Endothelial cell of umbilical vein (primary cell): Measurements from ENCODE around the gene RPL15. TPM values are rescaled to one million over a fixed set of nuclear protein-coding genes. Genes with fewer than 3 reads are reported as not detected.

Experiments
- BruUV-seq: library from RNA; stranded (reverse); fragments of 400-500 nt; replicated peaks from 2 replicates; lab custom pipeline; 2021; lab: Mats Ljungman, UMichigan
- CTCF ChIA-PET: fragments of 300-600, 350-600 bp; sonication (Branson Sonifier 250); formaldehyde crosslinking; loops from one replicate; lab custom pipeline; 2021; ENCODE audit warnings: antibody characterized with exemption, inconsistent platforms; lab: Charles Lee
- POLR2A ChIA-PET: fragments of 300-600, 350-600 bp; sonication (Branson Sonifier 250); formaldehyde crosslinking; loops from one replicate; lab custom pipeline; 2021; ENCODE audit warnings: antibody characterized with exemption, inconsistent platforms; lab: Charles Lee
- DNase-seq: peaks from one replicate; pipeline ENCODE4 v3.0.0-alpha.2; 2011; ENCODE audit warnings: low read depth, low spot score
- FAIRE-seq: peaks from 2 replicates; lab custom pipeline; 2011; peaks lifted over from hg19 to GRCh38; lab: Jason Lieb, UNC
- H2AFZ ChIP-seq: 2 replicates; pipeline ENCODE4 v1.6.0; 2012; ENCODE audit warnings: low read depth, low read length, control low read depth, inconsistent platforms
- H3K27ac ChIP-seq: 2 replicates; pipeline ENCODE4 v1.5.1; 2011; ENCODE audit warnings: low read depth, mild to moderate bottlenecking, control low read depth, low read length, moderate library complexity; ENCODE audit not compliant: insufficient read depth
- H3K27me3 ChIP-seq, 2 experiments: 2 replicates each; pipeline versions ENCODE4 v1.6.0 to v1.6.1; 2011; ENCODE audit warnings: low read length in 2 of 2, mixed read lengths in 1 of 2; ENCODE audit not compliant: control insufficient read depth in 2 of 2, insufficient read depth in 2 of 2
- H3K36me3 ChIP-seq, 2 experiments: 2 replicates in 1 of 2; 3 replicates in 1 of 2; pipeline ENCODE4 v1.5.1; 2011; ENCODE audit warnings: low read length in 2 of 2, mild to moderate bottlenecking in 1 of 2, moderate library complexity in 1 of 2; ENCODE audit not compliant: control insufficient read depth in 2 of 2, insufficient read depth in 2 of 2; ENCODE audit errors: extremely low read depth in 1 of 2
- H3K4me1 ChIP-seq: 3 replicates; pipeline ENCODE4 v1.5.1; 2011; ENCODE audit warnings: mild to moderate bottlenecking, low read length; ENCODE audit not compliant: control insufficient read depth, insufficient read depth; ENCODE audit errors: extremely low read depth
- H3K4me2 ChIP-seq: 2 replicates; pipeline ENCODE4 v1.6.1; 2011; ENCODE audit warnings: low read length, control low read depth, mixed read lengths; ENCODE audit not compliant: insufficient read depth
- H3K4me3 ChIP-seq, 3 experiments: fragments of 200-600 bp in 1 of 3; sonication (generic), shearing (Covaris generic) in 1 of 3; replicated peaks in 1 of 3; 2 replicates each; pipeline ENCODE4 v1.5.1; 2011 to 2016; ENCODE audit warnings: control low read depth in 3 of 3, low read length in 3 of 3, mild to moderate bottlenecking in 2 of 3, inconsistent platforms in 1 of 3, low read depth in 1 of 3, moderate library complexity in 1 of 3; ENCODE audit not compliant: insufficient read depth in 1 of 3
- H3K79me2 ChIP-seq: 2 replicates; pipeline ENCODE4 v1.6.0; 2012; ENCODE audit warnings: low read length, inconsistent platforms; ENCODE audit not compliant: control insufficient read depth, insufficient read depth
- H3K9ac ChIP-seq: replicated peaks from 2 replicates; pipeline ENCODE3; 2011; ENCODE audit warnings: low read length, control low read depth; ENCODE audit not compliant: insufficient read depth; ENCODE audit errors: extremely low read depth
- H3K9me1 ChIP-seq: replicated peaks from 3 replicates; pipeline ENCODE4 v1.6.0; 2011; ENCODE audit warnings: mild to moderate bottlenecking, low read length; ENCODE audit not compliant: control insufficient read depth, insufficient read depth; ENCODE audit errors: extremely low read depth
- H3K9me3 ChIP-seq: replicated peaks from 2 replicates; pipeline ENCODE4 v1.5.1; 2012; ENCODE audit warnings: low read length, inconsistent platforms; ENCODE audit not compliant: control insufficient read depth, insufficient read depth
- H4K20me1 ChIP-seq: replicated peaks from 2 replicates; pipeline ENCODE3; 2011; ENCODE audit warnings: mild to moderate bottlenecking, low read length; ENCODE audit not compliant: control insufficient read depth, insufficient read depth; ENCODE audit errors: extremely low read depth
- CTCF ChIP-seq, 2 donors: IDR thresholded peaks; 1 replicate in 1 of 2; 2 replicates in 1 of 2; pipeline ENCODE4 v1.5.1; 2011; ENCODE audit warnings: low read length in 2 of 2, mild to moderate bottlenecking in 2 of 2, moderate library complexity in 2 of 2, control low read depth in 1 of 2, inconsistent platforms in 1 of 2, low read depth in 1 of 2; ENCODE audit not compliant: insufficient read depth in 1 of 2; ENCODE audit errors: extremely low read depth in 1 of 2
- EZH2 ChIP-seq: IDR thresholded peaks from 2 replicates; pipeline ENCODE4 v1.6.1; 2012; ENCODE audit warnings: borderline replicate concordance, low read depth, mild to moderate bottlenecking, moderate library complexity, low read length, inconsistent platforms; ENCODE audit not compliant: severe bottlenecking
- FOS ChIP-seq: IDR thresholded peaks from 2 replicates; pipeline ENCODE4 v1.6.1; 2011; ENCODE audit warnings: mild to moderate bottlenecking, low read length, moderate library complexity, borderline replicate concordance; ENCODE audit not compliant: insufficient read depth
- GATA2 ChIP-seq: IDR thresholded peaks from 2 replicates; pipeline ENCODE4 v1.7.0; 2011; ENCODE audit warnings: low read depth, mild to moderate bottlenecking, moderate library complexity, mixed read lengths, low read length; ENCODE audit not compliant: insufficient read length, insufficient read depth
- JUN ChIP-seq: IDR thresholded peaks from 2 replicates; pipeline ENCODE4 v1.6.1; 2011; ENCODE audit warnings: borderline replicate concordance, low read depth; ENCODE audit not compliant: insufficient read length, insufficient read depth
- MAX ChIP-seq: IDR thresholded peaks from 2 replicates; pipeline ENCODE4 v1.6.1; 2011; ENCODE audit not compliant: insufficient read depth, insufficient read length
- MYC ChIP-seq: IDR thresholded peaks from one replicate; pipeline ENCODE4 v1.6.1; 2011; ENCODE audit warnings: mild to moderate bottlenecking, low read depth, low read length
- POLR2A ChIP-seq: IDR thresholded peaks from 2 replicates; pipeline ENCODE4 v1.6.1; 2012; ENCODE audit warnings: low read depth, mild to moderate bottlenecking, control low read depth, low read length
- POLR2AphosphoS5 ChIP-seq: IDR thresholded peaks from 2 replicates; pipeline ENCODE4 v1.6.1; 2012; ENCODE audit warnings: low read depth, mild to moderate bottlenecking, control low read depth, low read length, moderate library complexity; ENCODE audit not compliant: insufficient read depth
- dilution Hi-C: fragments of 300-500 bp; cut with MboI; formaldehyde crosslinking; loops from one replicate; pipeline ENCODE4 v1.15.0; 2019; ENCODE audit warnings: low sequenced_read_pairs; ENCODE audit not compliant: extremely low pct_ligation_motif_present
- intact Hi-C: fragments of 100-400 bp; cut with micrococcal nuclease; formaldehyde crosslinking; loops from one replicate; pipeline ENCODE4 v1.10.0; 2022
- polyA plus RNA-seq, 4 experiments: library from polyadenylated mRNA; depleted of rRNA in 3 of 4; stranded (reverse) in 3 of 4; unstranded in 1 of 4; fragments of >200 nt; gene quantifications; 2 replicates each; pipeline versions ENCODE4 v1.2.1 to v1.2.3, GENCODE V29; 2011 to 2012; ENCODE audit warnings: missing spikeins in 1 of 4
- total RNA-seq: library from RNA; stranded (reverse); gene quantifications from 2 replicates; pipeline ENCODE4 v1.2.3, GENCODE V29; 2021

The RPL15 gene
- total and polyA plus RNA-seq, 2 donors (not counting 3 experiments of a cell fraction or from before 2014, with no cell fraction given): 1,901 to 5,777 TPM

GRCh38 chr3:23867400-23867799 is 49.5 kb upstream of the RPL15 start:
- DNase-seq (peak; percentile 22), FAIRE-seq (no peak)
- Histone ChIP-seq H3K79me2 (peaks cover 41% of the 10 kb centered on the region), H4K20me1 (no peaks in the 10 kb centered on the region), H3K9ac (no peak overlapping the region), H3K36me3 (no peaks in the 10 kb centered on the region), H3K4me3 (no peak overlapping the region), H3K27me3 (no peaks in the 10 kb centered on the region), H2AFZ (no peak overlapping the region), H3K4me2 (no peak overlapping the region), H3K4me1 (peaks cover 42% of the 10 kb centered on the region), H3K9me1 (no peaks in the 10 kb centered on the region), H3K27ac (no peak overlapping the region), H3K9me3 (no peaks in the 10 kb centered on the region)
- intact Hi-C loops: no loop called here
- BruUV-seq: no TSS peak
- ChIA-PET CTCF (interaction anchor here (2.0 kb wide), 1 partner anchor 9 kb away, joined by 16 read pairs; no protein-coding TSS in a partner anchor), POLR2A (no interaction called here)
- TF ChIP-seq CTCF (IDR thresholded peaks at IDR 0.05; ENCODE audit: extremely low read depth in 1 of 2, insufficient read depth in 1 of 2, low read depth in 1 of 2, low read length in 2 of 2) (no peak), GATA2 (no peak), FOS (no peak), JUN (no peak), MYC (no peak), POLR2A (no peak), MAX (no peak), POLR2AphosphoS5 (no peak), EZH2 (no peak)
- dilution Hi-C loops: no loop called here
